HG03457 (cell line): ENCODE results near the gene MYO5A.
"Not testable (repeated sequence)": the region's sequence is repeated elsewhere in the genome, so short reads cannot be mapped to it uniquely, and the experiment has no call there.

Experiments used
- ATAC-seq: cut with Tn5 transposase; IDR thresholded peaks from one replicate; pipeline ENCODE4 v1.9.1; 2021; ENCODE audit warnings: moderate number of reproducible peaks; ENCODE audit not compliant: unreplicated experiment

MYO5A gene

DNA sequence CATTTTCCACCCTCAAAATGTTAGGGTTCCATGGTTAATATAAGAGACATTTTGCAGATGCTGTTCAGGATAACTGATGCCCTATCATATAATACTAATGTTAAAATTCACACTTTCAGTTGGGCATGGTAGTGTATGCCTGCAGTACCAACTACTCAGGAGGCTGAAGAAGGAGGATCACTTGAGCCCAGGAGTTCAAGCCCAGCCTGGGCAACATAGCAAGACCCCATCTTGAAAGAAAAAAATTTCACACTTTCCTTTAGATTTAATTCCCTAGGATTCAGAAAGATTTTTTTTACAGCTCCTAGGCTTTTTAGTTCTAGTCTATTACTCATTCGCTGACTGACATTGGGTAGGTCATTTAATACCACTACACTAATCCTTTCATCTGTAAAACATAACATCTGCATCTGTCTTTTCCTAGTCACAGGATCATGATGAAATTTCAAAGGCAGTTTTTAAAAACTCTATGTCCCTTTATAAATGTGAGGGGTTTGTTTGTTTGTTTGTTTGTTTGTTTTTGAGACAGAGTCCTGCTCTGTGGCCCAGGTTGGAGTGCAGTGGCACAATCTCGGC lies 103.7 kb downstream of the MYO5A start:
- no peak for ATAC-seq

- ATAC-seq = no peak
Observed at GRCh38 chr15:52423852-52424251, 104.8 kb downstream of the MYO5A start.

DNA sequence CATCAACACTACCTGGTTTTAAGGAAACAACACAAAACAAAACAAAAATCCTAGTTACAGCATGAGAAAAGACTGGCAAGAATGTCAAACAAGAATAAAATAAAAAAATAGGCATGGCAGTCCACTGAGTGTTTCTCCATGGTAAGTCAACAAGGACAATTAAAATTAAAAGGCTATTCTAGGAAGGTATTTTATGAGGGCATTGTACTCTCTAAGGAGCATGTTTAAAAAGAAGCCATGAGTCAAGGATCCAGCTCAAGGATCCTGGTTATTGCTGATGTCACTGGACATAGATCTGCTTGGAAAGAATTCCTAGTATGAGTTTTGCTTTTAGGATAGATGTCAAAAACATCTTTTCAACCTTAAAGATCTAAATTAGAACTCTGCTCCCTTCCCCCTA lies 106.7 kb downstream of the MYO5A start:
- ATAC-seq = no peak

DNA sequence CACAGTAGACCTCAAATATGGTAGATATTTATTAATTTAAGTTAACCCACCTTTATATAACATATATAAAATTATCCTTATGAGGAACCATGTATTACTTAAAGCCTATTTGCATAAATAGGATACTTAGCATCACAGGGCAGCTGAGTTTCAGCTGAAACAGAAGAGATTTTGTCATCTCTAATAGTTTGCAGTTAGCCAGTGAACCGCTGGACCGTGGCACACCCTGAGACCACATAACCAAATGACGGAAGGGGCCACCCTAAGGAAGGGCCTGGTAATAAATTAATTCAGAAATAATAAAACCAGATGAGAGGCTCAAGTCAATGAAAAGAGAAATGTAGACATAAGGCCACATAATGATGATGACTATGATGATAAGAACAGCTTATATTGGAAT lies 107.7 kb downstream of the MYO5A start:
- ATAC-seq = no peak

DNA sequence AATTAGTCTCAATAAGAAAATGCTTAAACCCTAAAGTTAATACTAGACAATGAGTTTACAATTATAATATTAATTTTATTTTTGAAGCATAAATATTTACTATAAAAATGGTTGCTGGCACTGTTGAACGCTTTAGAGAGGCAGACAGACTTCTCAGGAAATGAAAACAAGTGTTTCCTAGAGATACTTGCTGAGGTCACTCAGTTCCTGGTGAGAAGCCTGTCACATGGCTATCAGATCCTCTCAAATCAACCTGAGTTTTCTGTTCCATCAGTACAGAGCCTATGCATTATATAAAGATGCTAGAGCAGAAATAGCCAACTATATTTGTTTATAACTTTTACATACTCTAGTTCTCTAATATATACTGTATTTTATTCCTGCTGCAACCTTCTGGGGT lies 109.2 kb downstream of the MYO5A start:
- ATAC-seq = no peak

- ATAC-seq = no peak
Observed at GRCh38 chr15:52417957-52418356, 110.7 kb downstream of the MYO5A start.

- no peak for ATAC-seq
Observed at GRCh38 chr15:52417521-52417920, 111.2 kb downstream of the MYO5A start.

GRCh38 chr15:52416566-52416965 lies 112.1 kb downstream of the MYO5A start:
- ATAC-seq = not testable (repeated sequence)

GRCh38 chr15:52415628-52416027 lies 113.1 kb downstream of the MYO5A start:
- ATAC-seq = no peak

DNA sequence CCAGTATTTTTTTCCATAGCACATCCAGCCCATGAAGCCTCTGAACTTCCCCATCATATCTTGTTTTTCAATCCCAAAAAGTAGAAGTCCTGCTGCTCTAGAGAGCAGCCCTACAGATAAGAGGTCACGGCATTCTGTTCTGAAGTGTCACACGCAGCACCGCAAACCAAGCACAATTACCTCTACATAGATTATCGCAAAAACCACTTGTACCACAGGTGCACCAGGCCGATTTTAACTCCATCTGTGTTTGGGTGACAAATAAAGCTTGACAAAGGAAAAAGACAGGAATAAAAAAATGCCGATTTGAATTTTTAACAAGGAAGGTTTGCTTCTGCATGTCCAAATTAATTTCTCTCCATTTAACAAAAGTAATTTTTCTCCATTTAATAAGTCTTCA lies 113.7 kb downstream of the MYO5A start:
- no peak for ATAC-seq

DNA sequence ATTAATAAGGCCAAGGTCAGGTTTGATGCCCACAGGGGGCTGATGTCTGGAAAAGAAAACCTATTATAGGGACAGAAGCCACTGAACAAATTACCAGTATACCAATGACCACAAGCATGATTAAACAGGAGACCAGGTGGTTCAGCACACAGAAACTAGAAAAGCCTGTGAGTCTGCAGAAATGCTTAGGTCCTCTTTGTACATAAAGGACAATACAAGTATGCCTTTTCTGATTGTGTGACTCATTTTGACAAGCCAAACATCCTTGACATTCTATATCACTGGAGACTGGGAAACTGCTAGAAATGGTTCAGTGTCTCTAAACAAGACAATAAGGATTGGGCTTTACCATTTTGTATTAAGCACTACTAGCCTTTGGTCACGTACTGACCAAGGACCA lies 119.9 kb downstream of the MYO5A start:
- ATAC-seq = no peak

- ATAC-seq = no peak
Observed at GRCh38 chr15:52407374-52407773, 121.3 kb downstream of the MYO5A start.

- no peak for ATAC-seq
Observed at GRCh38 chr15:52406601-52407000, 122.1 kb downstream of the MYO5A start.

- ATAC-seq = no peak
Observed at GRCh38 chr15:52405856-52406255, 122.8 kb downstream of the MYO5A start.

GRCh38 chr15:52397118-52397517 lies 131.6 kb downstream of the MYO5A start:
- no peak for ATAC-seq

- no peak for ATAC-seq
Observed at GRCh38 chr15:52394118-52394517, 134.6 kb downstream of the MYO5A start.

- ATAC-seq = no peak
Observed at GRCh38 chr15:52392008-52392687, 136.5 kb downstream of the MYO5A start.

GRCh38 chr15:52391069-52391468 lies 137.6 kb downstream of the MYO5A start:
- no peak for ATAC-seq

DNA sequence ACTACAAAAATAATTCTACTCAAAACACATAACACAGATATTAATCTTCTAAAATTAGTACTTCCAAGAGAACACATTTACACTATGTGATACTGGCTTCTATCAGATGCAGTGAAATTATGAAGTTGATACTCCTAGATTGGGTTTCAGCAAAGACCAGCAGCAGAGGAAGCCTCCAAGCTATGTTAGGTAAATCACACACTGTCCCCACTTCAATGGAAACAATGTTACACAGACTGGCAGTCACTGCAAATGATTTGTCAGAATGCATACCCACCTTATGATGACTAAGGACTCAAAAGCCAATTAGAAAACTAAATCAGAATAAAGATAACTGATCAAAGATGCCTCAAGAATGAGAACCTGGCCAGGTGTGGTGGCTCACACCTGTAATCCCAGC lies 143.0 kb downstream of the MYO5A start:
- ATAC-seq = no peak

DNA sequence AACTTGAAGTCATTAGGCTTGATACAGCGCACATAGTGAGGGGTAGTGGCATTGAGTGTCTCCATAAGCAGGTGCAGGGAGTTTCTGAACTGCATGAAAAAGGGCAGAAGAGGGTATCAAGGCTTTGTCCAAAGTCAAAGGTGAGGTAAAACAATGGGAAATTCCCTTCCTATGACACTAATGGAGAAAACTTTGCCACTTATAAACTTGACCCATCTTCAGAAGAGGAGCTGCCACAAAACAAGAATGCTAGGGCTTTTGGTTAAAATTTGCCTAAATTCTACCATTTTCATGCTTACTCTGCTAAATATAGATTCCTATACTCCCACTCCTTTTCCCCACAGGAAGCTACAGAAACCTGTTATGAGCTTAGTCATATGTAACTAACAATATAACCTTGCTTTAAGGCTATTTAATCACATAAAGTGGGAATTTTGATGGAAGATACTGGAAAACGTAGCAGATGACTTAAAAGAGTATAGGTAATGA lies 145.5 kb downstream of the MYO5A start:
- ATAC-seq = peak; percentile 41

- ATAC-seq = no peak
Observed at GRCh38 chr15:52382647-52383046, 146.0 kb downstream of the MYO5A start.

GRCh38 chr15:52379395-52380106 lies 149.1 kb downstream of the MYO5A start:
- ATAC-seq = peak; percentile 51
